Gastroesophageal sphincter (tissue), 3 donors: ENCODE results near the gene CHML.

Experiments used
- CTCF ChIP-seq, 4 experiments: fragments of 200-600 bp in 2 of 4; fragments of 450-650 bp in 2 of 4; sonication (generic) in 1 of 4; IDR thresholded peaks; one replicate each; pipeline ENCODE4 v1.5.1; 2017 to 2019; ENCODE audit warnings: antibody characterized with exemption in 4 of 4, mild to moderate bottlenecking in 2 of 4, moderate library complexity in 2 of 4
- EP300 ChIP-seq: sonication (generic); formaldehyde crosslinking; IDR thresholded peaks from one replicate; pipeline ENCODE4 v1.6.1; 2017; ENCODE audit warnings: antibody characterized with exemption, mild to moderate bottlenecking
- POLR2A ChIP-seq, 2 donors: fragments of 450-650 bp; IDR thresholded peaks; one replicate each; pipeline ENCODE4 v1.6.1; 2017; ENCODE audit warnings: antibody characterized with exemption in 2 of 2, mild to moderate bottlenecking in 2 of 2, moderate library complexity in 1 of 2

- no peak for TF ChIP-seq CTCF (IDR thresholded peaks at IDR 0.05)
- no peak for TF ChIP-seq POLR2A (IDR thresholded peaks at IDR 0.05)
- no peak for TF ChIP-seq EP300
Observed at GRCh38 chr1:241617426-241617825, 22.7 kb downstream of the CHML start.
